GM12891 (cell line): ENCODE measurements around the gene THSD7B.

Source experiments
- DNase-seq: peaks from one replicate; pipeline ENCODE4 v3.0.0; 2011; ENCODE audit warnings: low spot score; ENCODE audit not compliant: insufficient read length
- FAIRE-seq: peaks from 2 replicates; lab custom pipeline; 2011; peaks lifted over from hg19 to GRCh38; lab: Jason Lieb, UNC
- PAX5 ChIP-seq: IDR thresholded peaks from 2 replicates; pipeline ENCODE4 v1.6.1; 2011; ENCODE audit warnings: low read length, moderate library complexity, mild to moderate bottlenecking; ENCODE audit not compliant: insufficient read depth, severe bottlenecking
- POLR2A ChIP-seq: IDR thresholded peaks from 2 replicates; pipeline ENCODE4 v1.6.1; 2011; ENCODE audit warnings: low read depth, low read length, control low read depth
- POLR2AphosphoS5 ChIP-seq: IDR thresholded peaks from 2 replicates; pipeline ENCODE4 v1.6.1; 2011; ENCODE audit warnings: low read depth, low read length, control low read depth
- POU2F2 ChIP-seq: IDR thresholded peaks from 2 replicates; pipeline ENCODE4 v1.6.1; 2011; ENCODE audit warnings: low read depth, mild to moderate bottlenecking, control low read depth, low read length, moderate library complexity
- SPI1 ChIP-seq: IDR thresholded peaks from 2 replicates; pipeline ENCODE4 v1.6.1; 2011; ENCODE audit warnings: low read depth, low read length, control low read depth
- TAF1 ChIP-seq: IDR thresholded peaks from 2 replicates; pipeline ENCODE4 v1.6.1; 2011; ENCODE audit warnings: low read depth, low read length, control low read depth

Gene THSD7B

DNA sequence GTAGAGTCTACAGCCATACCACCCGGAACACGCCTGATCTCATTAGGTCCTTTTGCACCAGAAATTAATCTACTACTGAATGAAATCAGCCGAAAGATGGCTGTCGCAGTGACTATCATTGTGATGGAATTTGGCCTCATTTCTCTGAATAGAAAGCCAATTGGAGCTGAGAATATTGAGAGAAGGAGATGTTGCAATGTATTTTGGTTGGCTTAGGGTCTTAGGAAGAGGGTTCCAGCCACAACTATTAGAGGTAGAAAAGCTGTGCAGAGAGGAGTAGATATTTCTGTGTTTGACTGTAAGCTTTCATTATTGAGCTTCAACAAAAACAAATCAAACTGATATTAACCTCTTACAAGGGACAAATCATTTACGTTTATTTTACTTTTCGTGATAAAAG, 98.1 kb downstream of the THSD7B start:
- no peak for TF ChIP-seq POU2F2
- TF ChIP-seq PAX5: no peak
- no peak for TF ChIP-seq POLR2A
- TF ChIP-seq SPI1: no peak
- no peak for TF ChIP-seq TAF1
- TF ChIP-seq POLR2AphosphoS5: no peak
- FAIRE-seq: no peak
- no peak for DNase-seq

DNA sequence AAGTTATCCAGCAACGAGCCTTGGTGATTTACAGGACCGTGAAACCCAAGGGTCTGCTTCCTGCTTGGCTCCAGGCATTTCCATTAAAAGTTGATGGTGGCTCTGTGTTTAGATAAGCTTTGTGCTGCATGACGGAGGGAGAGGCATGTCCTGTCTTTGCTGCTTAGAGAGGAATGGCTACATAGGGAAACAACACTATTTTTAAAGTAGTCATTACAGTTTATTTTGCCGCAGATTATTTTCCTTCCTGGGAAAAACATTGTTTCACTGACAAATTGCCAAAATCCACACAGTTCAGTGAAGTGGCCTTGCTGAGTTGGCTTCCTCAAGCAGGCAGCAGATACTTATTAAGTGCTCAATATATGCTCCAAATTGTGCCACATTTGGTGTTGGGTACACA, 98.5 kb downstream of the THSD7B start:
- no peak for FAIRE-seq

DNA sequence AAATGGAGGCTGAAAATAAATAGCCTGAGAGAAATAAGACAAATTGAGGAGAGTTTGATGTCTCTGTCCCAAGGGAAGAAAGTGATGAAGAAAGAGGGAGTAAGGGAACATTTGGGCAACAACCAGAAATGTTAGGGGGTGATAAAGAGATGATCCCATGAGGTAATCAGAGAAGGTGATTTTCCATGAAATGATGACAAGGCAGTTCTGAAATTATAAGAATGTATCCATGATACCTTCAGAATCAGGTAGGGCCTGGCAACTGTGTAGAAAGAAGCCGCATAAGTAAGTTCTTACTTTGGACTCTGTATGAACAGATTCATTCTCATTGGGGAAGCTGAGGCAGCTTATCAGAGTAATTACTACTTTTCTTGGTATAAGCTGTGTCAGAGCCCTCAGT, 106.1 kb downstream of the THSD7B start:
- no peak for TF ChIP-seq PAX5
- no peak for TF ChIP-seq POLR2A
- no peak for TF ChIP-seq TAF1
- TF ChIP-seq POLR2AphosphoS5: no peak
- no peak for TF ChIP-seq POU2F2
- TF ChIP-seq SPI1: no peak
- DNase-seq (no peak), FAIRE-seq (no peak)

More for the DNA sequence above, 98.5 kb downstream of the THSD7B start:
- DNase-seq: no peak
- TF ChIP-seq POLR2A: no peak

DNA sequence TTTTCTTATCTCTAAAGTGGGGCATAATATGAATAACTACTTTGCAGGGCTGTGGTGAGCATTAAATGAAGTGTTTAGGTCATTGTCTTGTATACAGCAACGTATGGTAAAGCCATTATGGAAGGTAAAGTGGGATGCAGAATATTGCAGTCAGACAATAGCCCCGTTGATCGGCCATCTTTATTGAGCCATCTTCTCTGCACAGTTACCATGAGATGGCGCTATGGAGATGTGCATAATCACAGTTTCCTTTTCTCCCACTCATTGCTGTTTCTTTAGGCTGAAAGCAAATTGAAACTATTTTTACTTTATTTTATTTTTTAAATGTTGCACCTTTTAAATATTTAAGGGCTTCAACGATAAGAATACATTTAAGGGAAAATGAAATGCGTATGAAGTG, 108.9 kb downstream of the THSD7B start:
- TF ChIP-seq POLR2AphosphoS5: no peak
- TF ChIP-seq PAX5: no peak
- no peak for TF ChIP-seq POLR2A
- no peak for TF ChIP-seq TAF1
- no peak for TF ChIP-seq POU2F2
- TF ChIP-seq SPI1: no peak
- FAIRE-seq (peak; percentile 45), DNase-seq (no peak)

DNA sequence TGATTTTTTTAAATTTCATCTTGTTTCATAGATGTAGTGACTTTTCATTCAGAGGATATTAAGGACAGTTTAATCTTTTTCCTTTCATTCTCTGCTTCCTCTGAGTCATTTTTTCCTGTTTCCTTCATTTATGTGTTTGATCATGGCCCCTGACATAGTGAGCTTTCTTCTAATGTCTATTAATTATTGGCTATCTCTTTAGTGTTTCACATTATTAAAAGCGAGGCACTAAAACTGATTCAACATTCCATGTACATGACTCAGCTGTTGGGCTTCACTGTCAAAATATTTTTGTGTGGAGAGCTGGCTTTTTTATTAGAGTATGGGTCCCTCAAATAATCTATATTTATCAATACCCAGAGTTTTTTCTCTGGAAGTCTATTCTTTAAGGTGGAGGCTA, 125.8 kb downstream of the THSD7B start:
- TF ChIP-seq POLR2AphosphoS5 (no peak), POU2F2 (no peak), SPI1 (no peak), TAF1 (no peak), POLR2A (no peak), PAX5 (no peak)
- DNase-seq (no peak), FAIRE-seq (no peak)

DNA sequence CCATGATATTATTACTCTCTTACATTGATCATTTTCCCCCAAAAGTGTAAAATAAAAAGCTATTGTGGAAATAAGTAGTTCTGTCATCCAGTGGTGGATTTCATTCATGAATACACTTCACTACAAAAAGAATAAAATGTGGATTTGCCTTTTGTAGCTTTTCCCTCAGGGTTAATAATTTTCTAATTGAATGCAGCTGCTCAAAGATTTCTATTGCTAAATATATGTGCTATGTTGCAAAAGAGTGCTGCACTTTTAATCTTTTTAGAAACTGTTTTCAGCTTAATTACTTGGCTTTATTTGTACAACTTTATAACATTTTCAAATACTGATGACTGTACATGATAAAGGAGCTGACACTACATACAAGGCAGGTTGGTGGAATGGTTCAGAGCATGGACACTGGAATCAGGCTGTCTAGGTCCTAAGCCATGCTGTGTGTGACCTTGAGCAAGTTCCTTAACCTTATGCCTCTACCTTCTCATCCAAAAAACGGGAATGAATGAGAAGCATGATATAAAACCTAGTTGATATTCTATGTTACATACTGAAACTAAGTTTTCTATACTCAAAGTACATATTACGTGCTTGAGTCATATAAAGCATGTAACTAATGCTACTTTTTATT, 128.8 kb downstream of the THSD7B start:
- no peak for TF ChIP-seq SPI1
- no peak for TF ChIP-seq POU2F2
- FAIRE-seq (no peak), DNase-seq (no peak)

DNA sequence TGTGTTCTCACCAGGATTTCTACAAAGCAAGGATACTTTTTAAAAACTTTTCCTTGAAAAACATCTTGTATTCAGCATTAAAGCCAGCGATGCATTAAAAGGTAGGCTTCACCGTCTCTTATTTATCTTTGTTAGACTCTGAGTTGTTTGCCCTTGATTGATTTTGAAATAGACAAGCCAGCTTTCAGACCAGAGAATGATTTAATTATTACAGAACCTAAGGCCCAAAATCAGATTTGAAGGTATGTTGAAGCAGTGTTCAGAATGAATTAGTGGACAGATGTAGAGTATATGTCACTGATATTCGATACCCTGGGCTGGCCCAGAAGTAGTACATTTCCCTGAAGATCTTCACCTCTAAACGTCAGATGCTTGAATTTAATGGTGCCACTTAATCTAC, 136.4 kb downstream of the THSD7B start:
- DNase-seq: no peak
- TF ChIP-seq POU2F2 (no peak), SPI1 (no peak), POLR2AphosphoS5 (no peak), POLR2A (no peak), PAX5 (no peak), TAF1 (no peak)
- FAIRE-seq: no peak

DNA sequence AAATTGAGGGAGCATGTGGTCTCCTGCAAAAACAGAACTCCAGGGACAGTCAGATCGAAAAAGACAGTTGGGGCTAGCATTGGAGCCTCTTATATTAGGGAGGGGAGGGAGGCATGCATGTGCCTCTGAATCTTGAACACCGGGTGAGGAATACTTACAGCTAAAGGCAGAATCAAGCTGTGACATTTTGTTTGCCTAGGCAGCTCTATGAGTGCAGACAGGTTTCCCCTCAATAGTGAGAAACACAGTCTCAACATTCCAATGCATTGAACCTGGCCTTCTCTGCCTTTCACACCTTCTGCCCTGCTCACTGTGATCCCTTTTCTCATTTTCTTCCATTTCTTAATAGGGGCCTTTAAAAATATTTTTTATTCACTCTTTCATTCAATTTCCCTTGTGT, 140.4 kb downstream of the THSD7B start:
- TF ChIP-seq TAF1 (no peak), POLR2AphosphoS5 (no peak), POU2F2 (no peak), PAX5 (no peak), SPI1 (no peak), POLR2A (no peak)
- FAIRE-seq: no peak
- no peak for DNase-seq

DNA sequence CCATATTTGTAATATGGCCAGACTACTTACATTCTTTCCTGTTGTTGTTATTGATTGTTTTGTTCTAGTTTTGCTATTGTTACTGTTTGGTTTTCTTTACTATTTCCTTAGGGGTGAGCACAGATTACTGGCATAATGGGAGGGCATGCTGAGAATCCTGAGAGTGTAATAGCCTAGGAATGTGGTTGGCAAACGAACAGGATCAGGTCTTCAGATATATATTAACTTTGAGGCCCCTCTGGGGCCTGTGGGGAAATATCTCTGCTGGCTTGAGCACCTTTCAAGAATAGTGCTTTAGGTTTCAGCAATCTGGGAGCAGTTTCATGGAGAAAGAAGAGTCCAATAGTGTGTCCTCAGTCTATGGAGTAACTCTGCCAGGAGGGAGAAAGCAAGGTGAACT, 144.4 kb downstream of the THSD7B start:
- DNase-seq (no peak), FAIRE-seq (no peak)
- no peak for TF ChIP-seq SPI1
- TF ChIP-seq POLR2AphosphoS5: no peak
- TF ChIP-seq TAF1: no peak
- no peak for TF ChIP-seq POU2F2
- TF ChIP-seq POLR2A: no peak
- no peak for TF ChIP-seq PAX5

DNA sequence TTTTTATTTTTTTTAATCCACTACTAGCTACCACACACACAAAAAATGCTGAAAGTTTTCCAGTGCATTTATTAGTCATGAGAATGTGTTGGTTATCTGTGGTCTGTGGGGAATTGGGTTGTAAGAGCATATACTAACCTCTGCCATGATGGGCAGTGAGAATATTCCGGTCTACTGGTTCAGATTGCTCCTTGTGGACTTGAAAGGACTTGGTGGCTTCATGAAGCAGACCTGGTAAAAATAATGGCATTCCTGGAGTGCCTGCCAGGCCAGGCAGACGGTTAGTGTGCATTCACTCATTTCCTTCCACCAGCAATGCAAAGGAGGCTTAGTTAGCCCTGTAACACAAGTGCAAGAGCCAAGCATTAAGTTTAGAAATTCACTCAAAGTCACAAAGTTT, 150.8 kb downstream of the THSD7B start:
- FAIRE-seq (no peak), DNase-seq (no peak)
- no peak for TF ChIP-seq POU2F2
- no peak for TF ChIP-seq POLR2AphosphoS5

DNA sequence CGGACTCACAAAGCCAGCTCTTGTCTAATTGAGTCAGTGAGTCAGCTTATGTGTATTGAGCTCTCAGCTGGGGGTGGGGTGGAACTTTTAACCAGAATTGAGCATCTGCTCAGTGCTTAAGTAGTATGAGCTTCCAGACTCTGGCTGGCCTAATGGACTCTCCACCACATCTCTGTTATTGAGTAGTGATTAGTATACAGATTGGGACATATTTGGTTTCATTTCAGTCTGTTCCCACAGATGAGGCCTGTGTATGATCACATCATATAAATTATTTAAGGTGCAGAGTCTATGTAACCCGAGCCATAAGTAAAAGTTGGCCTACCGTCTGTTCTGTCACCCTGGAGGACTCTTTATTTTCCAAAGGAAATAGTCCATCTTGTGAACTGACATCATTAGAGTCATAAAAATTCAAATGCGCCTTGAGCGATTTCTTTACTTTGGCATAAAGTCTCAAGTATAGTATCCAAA, 152.1 kb downstream of the THSD7B start:
- DNase-seq: no peak
- FAIRE-seq: no peak
- TF ChIP-seq POU2F2: no peak
- TF ChIP-seq POLR2A: no peak
- no peak for TF ChIP-seq POLR2AphosphoS5
- TF ChIP-seq PAX5: no peak
